ENCODE data around the gene RALGDS. TPM values are rescaled to one million over a fixed set of nuclear protein-coding genes. Genes with fewer than 3 reads are reported as not detected.

The RALGDS gene
- total and polyA plus RNA-seq, 2 of the 13 experiments (the other 11 are each of a cell fraction or from before 2014, with no cell fraction given) = 12.9 to 25.5 TPM

DNA sequence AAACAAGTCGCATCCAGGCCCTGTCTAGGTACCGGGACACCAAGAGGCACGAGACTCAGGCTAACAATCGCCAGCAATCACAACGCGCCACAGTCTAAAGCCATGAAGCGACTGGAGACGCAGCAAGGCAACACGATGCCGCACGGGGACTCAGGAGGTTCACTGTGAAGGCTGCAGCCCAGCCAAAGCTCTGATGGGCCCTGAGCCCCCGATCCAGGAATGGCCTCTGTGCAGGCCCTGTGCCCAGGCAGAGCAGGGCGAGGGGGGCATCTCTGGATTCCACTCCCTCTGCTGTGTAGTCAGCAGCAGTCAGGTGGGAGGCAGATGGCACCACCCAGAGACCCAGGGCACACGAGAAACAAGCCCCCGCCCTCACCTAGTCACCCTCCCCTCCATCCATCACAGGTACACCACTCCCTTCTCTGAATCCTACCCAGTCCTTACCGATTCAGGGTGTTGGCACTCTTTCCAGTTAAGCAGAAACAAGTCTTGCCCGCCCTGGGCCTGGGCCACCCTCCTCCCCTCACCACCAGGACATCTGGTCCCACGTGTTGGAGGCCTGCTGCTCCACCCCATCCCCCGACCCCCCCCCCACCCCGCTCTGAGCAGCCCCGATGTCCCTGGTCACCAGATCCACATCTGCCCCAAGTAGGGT, 1.1 kb downstream of the RALGDS start:
- peak overlapping the region; percentile 98 for H3K4me2 ChIP-seq (ENCODE audit: low read depth, low read length)
- H3K79me2 ChIP-seq (ENCODE audit: insufficient read depth, low read length) = no peaks in the 10 kb centered on the region
- no peak for FAIRE-seq
- H3K27ac ChIP-seq (ENCODE audit: extremely low read length, insufficient read depth, low read length) = no peak overlapping the region
- WGBS (ENCODE audit: low lambda C conversion rate) = 27% methylated on average over 13 of the region's 21 CpGs
- H3K27me3 ChIP-seq (ENCODE audit: control insufficient read depth in 1 of 2, insufficient read depth in 2 of 2, low read length in 2 of 2) = no peaks in the 10 kb centered on the region
- POLR2A ChIA-PET = interaction anchor here (1.2 kb wide), 1 partner anchor 29 kb away, joined by 4 read pairs; no protein-coding TSS in a partner anchor
- TF ChIP-seq RBM39 (IDR thresholded peaks at IDR 0.05; ENCODE audit: low read depth, low read length, poor library complexity, severe bottlenecking) (peak; percentile 15), ZNF225 (CRISPR knock-in tag; IDR thresholded peaks at IDR 0.05) (0 out of 2 replicates have a peak, but pooled peaks have one; percentile 9), HIC2 (CRISPR knock-in tag; IDR thresholded peaks at IDR 0.05; ENCODE audit: low read depth) (0 out of 2 replicates have a peak, but pooled peaks have one; percentile 17), ZBTB38 (CRISPR knock-in tag; IDR thresholded peaks at IDR 0.05) (0 out of 2 replicates have a peak, but pooled peaks have one; percentile 18), MXI1 (IDR thresholded peaks at IDR 0.05; ENCODE audit: borderline replicate concordance, low read depth, low read length) (no peak), HNRNPL (IDR thresholded peaks at IDR 0.05; ENCODE audit: low read depth, low read length) (0 out of 2 replicates have a peak, but pooled peaks have one; percentile 45)
- no peaks in the 10 kb centered on the region for H3K9me3 ChIP-seq (ENCODE audit: low read length)
- intact Hi-C loops (cut with micrococcal nuclease; ENCODE audit: unreplicated experiment) = no loop called here
- H3K4me3 ChIP-seq (replicated peaks in 1 of 3; ENCODE audit: insufficient read depth in 1 of 3, low read depth in 2 of 3, low read length in 3 of 3) = peak overlapping the region; percentile 67 to 83 (median 81)
- H3K4me1 ChIP-seq (ENCODE audit: insufficient read depth, low read length) = peaks cover 50% of the 10 kb centered on the region
- BruUV-seq (replicated peaks) = TSS peak; percentile 49
- in situ Hi-C loops (cut with HindIII; ENCODE audit: extremely low pct_ligation_motif_present, low pct_unique_long_range_greater_than_20kb) = no loop called here
- peak; percentile 2; the same call in 2 of the 3 replicates for ATAC-seq
- no peak overlapping the region for H2AFZ ChIP-seq (ENCODE audit: low read length)
- no peaks in the 10 kb centered on the region; a peak in 1 of 5 replicates for H3K36me3 ChIP-seq (replicated peaks in 1 of 2; ENCODE audit: control insufficient read depth in 1 of 2, insufficient read depth in 2 of 2, low read length in 2 of 2)
- DNase-seq (ENCODE audit: low spot score) = no peak
- peaks cover 14% of the 10 kb centered on the region; the same call in 1 of the 2 replicates for H4K20me1 ChIP-seq (ENCODE audit: insufficient read depth, low read length)
- CTCF ChIA-PET (ENCODE audit: low intra/inter-chr PET ratio, low total read pairs) = no interaction called here
- H3K9ac ChIP-seq (ENCODE audit: insufficient read depth, low read depth, low read length) = peak overlapping the region; percentile 82
